DMS79 (cell line): ENCODE data around the gene SLC25A21.
"Not testable (repeated sequence)": the region's sequence is repeated elsewhere in the genome, so short reads cannot be mapped to it uniquely, and the experiment has no call there.

Experiments used
- DNase-seq: peaks from one replicate; lab custom pipeline; 2025; lab: John Stamatoyannopoulos, UW

SLC25A21 gene

GRCh38 chr14:36713960-36714703 is 458.3 kb downstream of the SLC25A21 start:
- DNase-seq: no peak

- DNase-seq: no peak
Measured at GRCh38 chr14:36707570-36707969, 464.8 kb downstream of the SLC25A21 start.

- no peak for DNase-seq
Measured at GRCh38 chr14:36702474-36702873, 469.9 kb downstream of the SLC25A21 start.

- DNase-seq: no peak
Measured at GRCh38 chr14:36701132-36701531, 471.3 kb downstream of the SLC25A21 start.

- no peak for DNase-seq
Measured at GRCh38 chr14:36700651-36701050, 471.8 kb downstream of the SLC25A21 start.

GRCh38 chr14:36699420-36699819 is 473.0 kb downstream of the SLC25A21 start:
- DNase-seq: not testable (repeated sequence)

GRCh38 chr14:36690311-36691040 is 481.9 kb downstream of the SLC25A21 start:
- DNase-seq: no peak

GRCh38 chr14:36684946-36685345 is 487.5 kb downstream of the SLC25A21 start:
- DNase-seq: no peak

- DNase-seq: peak; percentile 89
Measured at GRCh38 chr14:36683083-36683724, 489.2 kb downstream of the SLC25A21 start.

GRCh38 chr14:36682338-36682737 is 490.1 kb downstream of the SLC25A21 start:
- no peak for DNase-seq

GRCh38 chr14:36676236-36676635 is 496.2 kb downstream of the SLC25A21 start:
- DNase-seq: peak; percentile 79

GRCh38 chr14:36675581-36675980 is 496.8 kb downstream of the SLC25A21 start:
- DNase-seq: peak; percentile 63

- no peak for DNase-seq
Measured at GRCh38 chr14:36674659-36675058, 497.7 kb downstream of the SLC25A21 start.

GRCh38 chr14:36672095-36672494 is 500.3 kb downstream of the SLC25A21 start:
- peak; percentile 84 for DNase-seq

- DNase-seq: peak; percentile 95
Measured at GRCh38 chr14:36671149-36671548, 501.3 kb downstream of the SLC25A21 start.

- DNase-seq: peak; percentile 72
Measured at GRCh38 chr14:36667679-36668078, 504.7 kb downstream of the SLC25A21 start.

- DNase-seq: peak; percentile 46
Measured at GRCh38 chr14:36666416-36667206, 505.8 kb downstream of the SLC25A21 start.

GRCh38 chr14:36665887-36666415 is 506.5 kb downstream of the SLC25A21 start:
- peak; percentile 52 for DNase-seq

- DNase-seq: peak; percentile 49
Measured at GRCh38 chr14:36664322-36665193, 507.8 kb downstream of the SLC25A21 start.

GRCh38 chr14:36663404-36664321 is 508.7 kb downstream of the SLC25A21 start:
- peak; percentile 61 for DNase-seq
